Mesodermal cell (in vitro differentiated cells): ENCODE data around the gene ATP5F1E.

Experiments used
- H3K27ac ChIP-seq: 2 replicates; pipeline ENCODE4 v1.7.0; 2013; ENCODE audit warnings: mild to moderate bottlenecking, low read depth, low read length, moderate library complexity; ENCODE audit not compliant: severe bottlenecking
- H3K36me3 ChIP-seq: 2 replicates; pipeline ENCODE4 v1.7.1; 2013; ENCODE audit warnings: mild to moderate bottlenecking, low read length, moderate library complexity; ENCODE audit not compliant: control insufficient read depth, insufficient read depth
- H3K4me1 ChIP-seq: one replicate; pipeline ENCODE4 v1.7.1; 2013; ENCODE audit warnings: mild to moderate bottlenecking, low read length; ENCODE audit not compliant: insufficient read depth, control insufficient read depth, poor library complexity, severe bottlenecking
- H3K4me3 ChIP-seq: 2 replicates; pipeline ENCODE4 v1.7.0; 2013; ENCODE audit warnings: low read length, control low read depth, mild to moderate bottlenecking; ENCODE audit not compliant: insufficient read depth, poor library complexity, severe bottlenecking; ENCODE audit errors: extremely low read depth
- H3K9me3 ChIP-seq: 2 replicates; pipeline ENCODE4 v1.7.1; 2013; ENCODE audit warnings: mild to moderate bottlenecking, low read length, moderate library complexity; ENCODE audit not compliant: control insufficient read depth
- WGBS, 2 experiments: methylation state at CpG; one replicate each; pipeline ENCODE4 v1.1.5; 2013; ENCODE audit warnings: missing lambda C conversion rate in 2 of 2; ENCODE audit not compliant: insufficient coverage in 2 of 2; 5-methylcytosine and 5-hydroxymethylcytosine counted together

The ATP5F1E gene

DNA sequence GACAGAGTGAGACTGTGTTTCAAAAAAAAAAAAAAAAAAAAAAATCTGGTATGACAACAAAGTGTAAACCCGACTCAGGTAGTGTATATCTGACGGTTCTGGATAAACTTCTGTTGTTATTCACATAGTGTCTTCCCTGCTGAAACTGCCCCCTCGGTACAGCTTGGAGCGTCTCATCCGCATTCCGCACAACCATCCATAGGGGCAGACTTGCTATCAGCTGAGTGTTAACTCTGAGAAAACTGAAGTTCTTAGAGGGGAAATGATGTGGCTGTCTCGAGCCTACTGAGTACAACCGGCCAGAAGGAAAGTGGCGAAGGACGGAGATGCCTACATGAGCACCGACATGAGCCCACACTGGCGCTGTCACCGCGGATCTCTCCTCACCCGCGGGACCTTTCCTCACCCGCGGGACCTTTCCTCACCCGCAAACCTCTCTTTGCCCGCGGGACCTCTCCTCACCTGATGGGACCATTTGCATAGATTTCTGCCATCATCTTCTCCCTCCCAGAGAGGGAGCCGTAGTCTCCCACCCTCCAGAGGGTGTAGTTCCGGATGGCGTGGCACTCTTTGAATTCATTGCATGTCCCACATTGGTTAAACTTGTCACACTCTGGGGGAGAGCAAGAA is 34.9 kb downstream of the ATP5F1E start:
- H3K9me3 ChIP-seq = no peaks in the 10 kb centered on the region
- peaks cover 82% of the 10 kb centered on the region for H3K36me3 ChIP-seq
- no peaks in the 10 kb centered on the region for H3K4me1 ChIP-seq
- H3K27ac ChIP-seq = no peak overlapping the region
- H3K4me3 ChIP-seq = no peak overlapping the region
- WGBS, 2 experiments = 94 to 96% methylated on average over 20 to 22 of the region's 24 CpGs

DNA sequence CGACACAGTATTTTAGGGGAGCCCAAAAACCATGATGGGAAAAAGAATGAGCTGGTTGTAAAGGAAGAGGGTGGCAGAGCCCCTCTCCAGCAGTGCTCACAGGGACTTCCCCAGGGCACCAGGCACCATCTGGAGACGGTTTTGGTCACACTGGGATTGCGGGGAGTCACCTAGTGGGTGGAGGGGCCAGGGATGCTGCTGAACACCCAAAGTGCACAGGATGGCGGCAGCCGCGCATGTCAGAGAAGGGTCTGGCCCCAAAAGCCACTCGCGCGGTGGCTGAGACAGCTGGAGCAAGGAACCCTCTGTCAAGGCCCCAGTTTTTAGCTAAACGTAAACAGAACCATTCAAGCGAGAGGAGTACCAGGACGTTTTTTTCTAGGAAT is 35.9 kb downstream of the ATP5F1E start:
- H3K4me3 ChIP-seq = no peak overlapping the region
- no peaks in the 10 kb centered on the region for H3K9me3 ChIP-seq
- no peaks in the 10 kb centered on the region for H3K4me1 ChIP-seq
- peaks cover 89% of the 10 kb centered on the region for H3K36me3 ChIP-seq
- WGBS, 2 experiments = 93 to 95% methylated on average over 11 to 12 of the region's 12 CpGs
- H3K27ac ChIP-seq = no peak overlapping the region

DNA sequence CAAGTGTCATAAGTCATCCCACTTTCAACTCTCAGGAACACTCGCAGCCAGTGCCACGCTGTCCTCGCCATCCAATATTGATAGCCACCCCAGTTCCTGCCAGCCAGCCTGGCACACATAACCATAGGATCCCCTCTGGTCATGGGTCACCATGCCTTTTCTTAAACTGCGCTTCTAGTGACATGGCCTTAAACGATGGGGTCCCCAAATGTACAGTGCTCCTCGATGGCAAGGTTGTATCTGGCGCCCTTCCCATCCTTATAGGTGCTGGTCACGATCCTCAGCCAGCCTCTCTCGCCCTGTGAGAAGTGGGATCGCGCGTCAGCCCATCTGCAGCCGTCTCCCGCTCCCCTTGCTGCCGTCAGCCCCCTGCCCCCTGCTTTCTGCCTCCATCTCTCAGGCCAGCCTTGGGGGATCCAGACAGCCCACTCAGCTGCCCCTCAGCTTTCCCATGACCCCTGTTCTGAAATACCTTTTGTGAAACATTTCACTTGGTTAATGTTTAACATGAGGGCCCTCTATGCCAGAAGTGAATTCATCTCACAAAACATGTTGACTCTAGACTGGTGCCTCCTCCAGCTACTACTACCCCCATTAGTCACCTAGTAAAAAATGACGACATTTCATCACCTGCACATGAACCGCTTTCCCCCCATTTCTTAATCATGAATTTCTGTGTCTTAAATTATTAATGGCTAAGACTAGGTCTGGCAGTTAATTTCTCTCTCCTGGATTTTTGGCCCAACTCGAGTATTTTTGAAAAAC is 36.5 kb downstream of the ATP5F1E start:
- WGBS, 2 experiments = 88 to 94% methylated on average over 16 of the region's 18 CpGs
- no peaks in the 10 kb centered on the region for H3K4me1 ChIP-seq
- no peaks in the 10 kb centered on the region for H3K9me3 ChIP-seq
- peaks cover 92% of the 10 kb centered on the region for H3K36me3 ChIP-seq
- H3K4me3 ChIP-seq = no peak overlapping the region
- no peak overlapping the region for H3K27ac ChIP-seq

DNA sequence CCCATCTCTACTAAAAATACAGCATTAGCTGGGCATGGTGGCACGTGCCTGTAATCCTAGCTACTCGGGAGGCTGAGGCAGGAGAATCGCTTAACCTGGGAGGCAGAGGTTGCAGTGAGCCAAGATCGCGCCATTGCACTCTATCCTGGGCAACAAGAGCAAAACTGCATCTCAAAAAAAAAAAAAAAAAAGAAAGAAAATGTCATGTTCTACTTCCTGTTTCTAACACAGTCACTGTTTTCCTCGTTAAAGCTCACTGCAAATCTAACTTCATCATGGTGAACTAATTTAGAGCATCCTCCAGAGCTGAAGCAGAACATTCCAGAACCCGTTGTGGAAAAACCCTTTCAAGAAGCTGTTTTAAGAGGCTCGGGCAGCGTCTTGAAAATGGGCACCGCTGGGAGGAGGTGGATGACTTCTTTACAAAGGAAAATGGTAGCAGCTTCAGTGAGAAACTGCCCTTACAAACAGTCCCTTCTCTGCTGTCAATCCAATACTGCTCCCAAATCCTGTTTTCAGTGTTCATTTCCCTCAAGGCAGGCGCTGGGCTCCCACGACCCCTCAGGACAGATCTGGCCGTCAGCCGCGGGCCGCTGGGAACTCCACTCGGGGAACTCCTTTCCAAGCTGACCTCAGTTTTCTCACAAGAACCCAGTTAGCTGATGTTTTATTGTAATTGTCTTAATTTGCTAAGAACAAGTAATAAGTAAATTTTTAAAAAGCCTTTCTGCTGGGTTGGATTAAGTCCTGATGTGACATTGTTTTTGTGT is 37.6 kb downstream of the ATP5F1E start:
- H3K27ac ChIP-seq = no peak overlapping the region
- no peaks in the 10 kb centered on the region for H3K4me1 ChIP-seq
- 88 to 92% methylated on average over 4 to 9 of the region's 17 CpGs for WGBS, 2 experiments
- no peak overlapping the region for H3K4me3 ChIP-seq
- no peaks in the 10 kb centered on the region for H3K9me3 ChIP-seq
- H3K36me3 ChIP-seq = peaks cover 94% of the 10 kb centered on the region

DNA sequence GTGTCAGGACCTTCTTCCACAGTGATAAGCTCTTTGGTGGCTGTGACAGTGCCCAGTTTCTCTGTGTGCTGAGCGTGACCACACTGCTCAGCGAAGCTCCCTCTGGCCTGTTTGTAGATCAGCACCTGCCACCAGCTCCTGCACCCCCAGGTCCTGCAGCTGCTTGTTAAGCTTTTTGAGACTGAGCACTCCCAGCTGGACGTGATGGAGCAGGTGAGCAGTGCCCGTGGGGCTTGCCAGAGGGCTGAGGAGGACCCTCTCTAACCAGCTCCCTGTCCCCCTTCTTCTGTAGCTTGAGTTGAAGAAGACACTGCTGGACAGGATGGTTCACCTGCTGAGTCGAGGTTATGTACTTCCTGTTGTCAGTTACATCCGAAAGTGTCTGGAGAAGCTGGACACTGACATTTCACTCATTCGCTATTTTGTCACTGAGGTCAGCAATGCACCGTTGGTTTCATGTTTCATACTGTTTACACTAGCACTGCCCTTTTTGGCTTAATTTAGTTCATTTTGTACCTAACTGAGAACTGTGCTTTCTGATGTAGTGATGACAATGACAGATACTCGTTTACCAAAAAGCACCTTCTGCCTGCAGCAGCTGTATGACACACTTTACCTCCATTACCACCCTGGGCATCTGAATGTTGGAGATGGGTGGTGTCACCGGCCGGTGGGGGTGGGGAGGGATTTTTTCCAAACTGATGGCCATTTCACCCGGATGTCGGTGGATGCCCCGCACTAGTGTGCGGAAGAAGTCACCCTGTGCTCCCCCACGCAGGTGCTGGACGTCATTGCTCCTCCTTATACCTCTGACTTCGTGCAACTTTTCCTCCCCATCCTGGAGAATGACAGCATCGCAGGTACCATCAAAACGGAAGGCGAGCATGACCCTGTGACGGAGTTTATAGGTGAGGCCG is 38.5 kb downstream of the ATP5F1E start:
- H3K9me3 ChIP-seq = no peaks in the 10 kb centered on the region
- 94 to 98% methylated on average over 19 to 21 of the region's 23 CpGs for WGBS, 2 experiments
- no peak overlapping the region for H3K4me3 ChIP-seq
- peaks cover 98% of the 10 kb centered on the region for H3K36me3 ChIP-seq
- H3K27ac ChIP-seq = no peak overlapping the region
- no peaks in the 10 kb centered on the region for H3K4me1 ChIP-seq

DNA sequence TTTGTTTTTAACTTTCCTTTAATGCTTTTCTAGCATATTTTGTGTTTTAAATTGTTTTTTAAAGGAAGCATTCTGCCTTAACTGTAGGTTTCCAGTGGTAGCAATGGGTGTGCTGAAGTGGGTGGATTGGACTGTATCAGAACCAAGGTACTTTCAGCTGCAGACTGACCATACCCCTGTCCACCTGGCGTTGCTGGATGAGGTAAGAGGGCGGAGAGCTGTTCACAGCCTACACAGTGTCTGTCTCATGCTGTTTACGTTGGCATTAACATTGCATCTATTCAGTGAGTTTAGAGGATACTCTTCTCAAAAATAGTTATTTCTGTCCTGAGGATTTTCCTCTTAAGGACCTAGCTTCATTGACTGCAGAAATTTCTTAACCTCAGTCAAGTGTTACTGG is 39.2 kb downstream of the ATP5F1E start:
- 93 to 100% methylated on average over 2 to 3 of the region's 3 CpGs for WGBS, 2 experiments
- peaks cover 98% of the 10 kb centered on the region for H3K36me3 ChIP-seq

DNA sequence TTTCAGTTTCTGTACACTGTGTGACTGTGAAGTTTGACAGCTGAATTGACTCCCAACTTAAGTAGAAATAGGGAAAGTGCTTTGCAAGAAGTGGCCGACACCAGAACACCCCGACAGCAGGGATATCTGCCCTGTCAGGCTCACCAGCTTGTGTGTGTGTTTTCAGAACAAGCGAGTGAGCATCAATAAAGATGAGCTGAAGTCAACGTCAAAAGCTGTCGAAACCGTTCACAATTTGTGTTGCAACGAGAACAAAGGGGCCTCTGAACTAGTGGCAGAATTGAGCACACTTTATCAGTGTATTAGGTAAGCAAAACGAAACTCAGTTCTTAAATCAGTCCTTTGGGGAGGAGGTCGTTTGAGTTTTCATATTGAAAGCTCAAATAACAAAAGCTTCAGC is 40.4 kb downstream of the ATP5F1E start:
- Histone ChIP-seq H3K27ac (no peak overlapping the region), H3K4me1 (no peaks in the 10 kb centered on the region), H3K36me3 (peaks cover 100% of the 10 kb centered on the region), H3K4me3 (no peak overlapping the region), H3K9me3 (no peaks in the 10 kb centered on the region)
- WGBS, 2 experiments = 93 to 94% methylated on average over 8 of the region's 9 CpGs

More for the DNA sequence above, 39.2 kb downstream of the ATP5F1E start:
- Histone ChIP-seq H3K9me3 (no peaks in the 10 kb centered on the region), H3K4me1 (no peaks in the 10 kb centered on the region), H3K4me3 (no peak overlapping the region), H3K27ac (no peak overlapping the region)

DNA sequence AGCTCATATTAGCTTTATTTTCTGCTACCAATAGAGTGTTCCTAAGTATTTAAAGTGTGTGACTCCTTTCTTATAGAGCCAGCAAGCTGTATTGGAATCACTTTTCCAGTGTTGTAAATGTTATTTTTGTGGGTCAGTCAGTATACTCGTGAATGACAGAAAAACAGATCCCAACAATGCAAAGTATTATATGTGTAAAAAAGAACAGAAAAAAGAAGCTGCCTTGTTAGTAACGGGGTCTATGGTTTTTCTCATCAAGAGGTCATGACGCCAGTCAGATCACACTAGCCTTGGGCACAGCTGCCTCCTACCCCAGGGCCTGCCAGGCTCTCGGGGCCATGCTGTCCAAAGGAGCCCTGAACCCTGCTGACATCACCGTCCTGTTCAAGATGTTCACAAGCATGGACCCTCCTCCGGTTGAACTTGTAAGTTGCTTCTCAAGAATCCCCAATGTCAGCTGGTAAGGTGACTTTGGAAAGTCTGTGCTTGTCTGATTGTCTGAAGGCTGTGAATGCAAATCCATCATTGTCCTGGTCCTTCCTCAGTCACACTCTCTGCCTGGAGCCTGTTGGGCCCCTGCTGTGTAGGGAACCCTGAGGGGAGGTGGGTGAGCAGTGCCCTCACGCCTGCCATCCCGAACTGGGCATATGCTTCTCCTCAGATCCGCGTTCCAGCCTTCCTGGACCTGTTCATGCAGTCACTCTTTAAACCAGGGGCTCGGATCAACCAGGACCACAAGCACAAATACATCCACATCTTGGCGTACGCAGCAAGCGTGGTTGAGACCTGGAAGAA is 41.3 kb downstream of the ATP5F1E start:
- H3K4me3 ChIP-seq = no peak overlapping the region
- no peak overlapping the region for H3K27ac ChIP-seq
- WGBS, 2 experiments = 93% methylated on average over 9 to 12 of the region's 14 CpGs
- peaks cover 100% of the 10 kb centered on the region for H3K36me3 ChIP-seq
- no peaks in the 10 kb centered on the region for H3K9me3 ChIP-seq
- no peaks in the 10 kb centered on the region for H3K4me1 ChIP-seq

DNA sequence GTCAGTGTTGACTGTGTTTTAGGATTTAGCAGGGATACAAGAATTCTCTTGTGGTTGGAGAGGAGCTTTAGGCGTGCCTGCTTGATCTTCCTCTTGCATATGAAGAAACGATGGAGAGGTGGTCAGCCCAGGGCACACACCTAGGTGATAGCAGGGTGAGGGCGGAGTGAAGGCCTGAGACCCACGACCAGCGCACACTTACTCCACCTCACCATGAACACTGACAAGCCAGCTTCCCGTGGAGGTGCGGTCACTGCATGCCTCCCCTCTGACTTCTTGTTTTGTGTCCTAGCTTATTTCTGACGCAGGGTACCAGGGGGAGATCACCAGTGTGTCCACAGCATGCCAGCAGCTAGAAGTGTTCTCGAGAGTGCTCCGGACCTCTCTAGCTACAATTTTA is 42.9 kb downstream of the ATP5F1E start:
- no peak overlapping the region for H3K4me3 ChIP-seq
- H3K9me3 ChIP-seq = no peaks in the 10 kb centered on the region
- H3K27ac ChIP-seq = no peak overlapping the region
- H3K4me1 ChIP-seq = peaks cover 2% of the 10 kb centered on the region
- H3K36me3 ChIP-seq = peaks cover 92% of the 10 kb centered on the region
- WGBS, 2 experiments = 98 to 100% methylated on average over 7 to 10 of the region's 10 CpGs

DNA sequence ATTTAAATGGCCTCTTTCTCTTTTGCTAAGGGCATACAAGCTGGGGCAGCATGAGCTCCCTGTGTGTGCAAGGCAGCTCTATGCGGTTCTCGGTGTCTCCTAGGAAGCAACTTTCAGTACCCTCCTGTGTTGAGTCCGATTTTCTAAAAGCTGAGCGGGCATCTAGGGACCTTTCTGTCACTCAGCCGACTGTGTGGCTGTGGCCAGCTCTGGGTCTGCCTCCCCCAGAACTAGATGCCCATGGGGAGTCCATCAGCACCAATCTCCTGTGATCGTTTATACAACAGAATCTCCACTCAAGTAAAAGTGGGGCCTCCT is 43.6 kb downstream of the ATP5F1E start:
- Histone ChIP-seq H3K9me3 (no peaks in the 10 kb centered on the region), H3K4me1 (peaks cover 7% of the 10 kb centered on the region), H3K27ac (no peak overlapping the region), H3K36me3 (peaks cover 85% of the 10 kb centered on the region), H3K4me3 (no peak overlapping the region)
- WGBS, 2 experiments = 87 to 94% methylated on average over 5 of the region's 6 CpGs
